ENCODE results near the gene PLA1A.

Gene PLA1A

GRCh38 chr3:119637679-119638477 is 40.2 kb downstream of the PLA1A start:
- DNase-seq (ENCODE audit: low read depth), result no peak

- DNase-seq (ENCODE audit: low read depth), result no peak
Measured at GRCh38 chr3:119639494-119640350, 42.0 kb downstream of the PLA1A start.

- DNase-seq (ENCODE audit: low read depth), result no peak
Measured at GRCh38 chr3:119641416-119641815, 43.7 kb downstream of the PLA1A start.

- DNase-seq (ENCODE audit: low read depth), result no peak
Measured at GRCh38 chr3:119642746-119643473, 45.2 kb downstream of the PLA1A start.

GRCh38 chr3:119643528-119643927 is 45.8 kb downstream of the PLA1A start:
- DNase-seq (ENCODE audit: low read depth), result no peak

- no peak for DNase-seq (ENCODE audit: low read depth)
Measured at GRCh38 chr3:119644481-119644880, 46.8 kb downstream of the PLA1A start.

- no peak for DNase-seq (ENCODE audit: low read depth)
Measured at GRCh38 chr3:119645813-119646212, 48.1 kb downstream of the PLA1A start.

GRCh38 chr3:119647171-119647570 is 49.5 kb downstream of the PLA1A start:
- no peak for DNase-seq (ENCODE audit: low read depth)

- no peak for DNase-seq (ENCODE audit: low read depth)
Measured at GRCh38 chr3:119647843-119648575, 50.3 kb downstream of the PLA1A start.

GRCh38 chr3:119649761-119650160 is 52.1 kb downstream of the PLA1A start:
- DNase-seq (ENCODE audit: low read depth), result no peak

- DNase-seq (ENCODE audit: low read depth), result no peak
Measured at GRCh38 chr3:119652306-119653033, 54.8 kb downstream of the PLA1A start.

GRCh38 chr3:119653876-119654275 is 56.2 kb downstream of the PLA1A start:
- no peak for DNase-seq (ENCODE audit: low read depth)

GRCh38 chr3:119657887-119658702 is 60.4 kb downstream of the PLA1A start:
- no peak for DNase-seq (ENCODE audit: low read depth)

- no peak for DNase-seq (ENCODE audit: low read depth)
Measured at GRCh38 chr3:119658994-119659393, 61.3 kb downstream of the PLA1A start.

- no peak for DNase-seq (ENCODE audit: low read depth)
Measured at GRCh38 chr3:119659606-119660291, 62.1 kb downstream of the PLA1A start.

GRCh38 chr3:119660474-119661440 is 63.1 kb downstream of the PLA1A start, which contains the start of gene POPDC2:
Gene POPDC2, minus strand, starts transcription at chr3:119660589. Its CDS starts 166 bp downstream, at chr3:119660423.
- no peak for DNase-seq (ENCODE audit: low read depth)

- no peak for DNase-seq (ENCODE audit: low read depth)
Measured at GRCh38 chr3:119662604-119663373, 65.1 kb downstream of the PLA1A start.
